ENCODE measurements around the gene INPP5K. TPM values are rescaled to one million over a fixed set of nuclear protein-coding genes. Genes with fewer than 3 reads are reported as not detected.

The INPP5K gene
- total RNA-seq, 2 donors from 2014 or later, result 64.9 to 78.1 TPM

- H3K27me3 ChIP-seq, result no peaks in the 10 kb centered on the region
- H3K9me3 ChIP-seq, result no peaks in the 10 kb centered on the region
- peak within 1 kb of the TSS; percentile 98 to 99 for H3K27ac ChIP-seq
- DNase-seq (ENCODE audit: low spot score), result no peak
- peaks cover 0 to 89% of the 10 kb centered on the region in 2 donors for H3K4me1 ChIP-seq
- TF ChIP-seq CTCF (IDR thresholded peaks at IDR 0.05), result no peak
- peak within 1 kb of the TSS; percentile 59 to 77 for H3K4me3 ChIP-seq
- H3K36me3 ChIP-seq, result peaks cover 8% of the 10 kb centered on the region
These were observed 23.9 kb downstream of the INPP5K start, which contains the start of gene MYO1C for GRCh38 chr17:1492249-1493206. TSS of gene MYO1C (minus strand) at chr17:1492686. CDS start at chr17:1492487, 199 bp downstream.

GRCh38 chr17:1491443-1492248, 24.8 kb downstream of the INPP5K start:
- Histone ChIP-seq H3K27me3 (no peaks in the 10 kb centered on the region), H3K4me3 (peak overlapping the region; percentile 68 to 77), H3K9me3 (no peaks in the 10 kb centered on the region), H3K4me1 (peaks cover 0 to 89% of the 10 kb centered on the region in 2 donors), H3K36me3 (peaks cover 8% of the 10 kb centered on the region), H3K27ac (peak overlapping the region; percentile 98 to 99)
- no peak for DNase-seq (ENCODE audit: low spot score)
- TF ChIP-seq CTCF (IDR thresholded peaks at IDR 0.05), result no peak

GRCh38 chr17:1490643-1491442, 25.6 kb downstream of the INPP5K start:
- TF ChIP-seq CTCF (IDR thresholded peaks at IDR 0.05), result no peak
- peak; percentile 64 for DNase-seq (ENCODE audit: low spot score)
- peaks cover 0 to 88% of the 10 kb centered on the region in 2 donors for H3K4me1 ChIP-seq
- no peaks in the 10 kb centered on the region for H3K9me3 ChIP-seq
- H3K4me3 ChIP-seq, result peak overlapping the region; percentile 68 to 77
- peak overlapping the region; percentile 98 to 99 for H3K27ac ChIP-seq
- no peaks in the 10 kb centered on the region for H3K27me3 ChIP-seq
- peaks cover 4% of the 10 kb centered on the region for H3K36me3 ChIP-seq

- H3K36me3 ChIP-seq, result peaks cover 4% of the 10 kb centered on the region
- peaks cover 0 to 84% of the 10 kb centered on the region in 2 donors for H3K4me1 ChIP-seq
- no peaks in the 10 kb centered on the region for H3K9me3 ChIP-seq
- no peak for DNase-seq (ENCODE audit: low spot score)
- H3K27me3 ChIP-seq, result no peaks in the 10 kb centered on the region
- peak overlapping the region; percentile 98 to 99 for H3K27ac ChIP-seq
- H3K4me3 ChIP-seq, result peak overlapping the region; percentile 39 to 67
- TF ChIP-seq CTCF (IDR thresholded peaks at IDR 0.05), result no peak
These were observed 27.6 kb downstream of the INPP5K start for GRCh38 chr17:1488826-1489270.
